IMR-90 (cell line): ENCODE results near the gene POLR2J2. TPM values are rescaled to one million over a fixed set of nuclear protein-coding genes. Genes with fewer than 3 reads are reported as not detected.
"Not testable (repeated sequence)": the region's sequence is repeated elsewhere in the genome, so short reads cannot be mapped to it uniquely, and the experiment has no call there.

Experiments used
- ATAC-seq: fragments of 200-7000 bp; cut with Tn5 transposase; 2 replicates; pipeline ENCODE4 v1.9.1; 2020; ENCODE audit warnings: low read depth, mild to moderate bottlenecking, moderate library complexity
- BruUV-seq: library from RNA; stranded (reverse); fragments of 400-500 nt; replicated peaks from 2 replicates; lab custom pipeline; 2021; lab: Mats Ljungman, UMichigan
- CTCF ChIA-PET: fragments of 300-600 bp; formaldehyde crosslinking; extraction: SDS; loops from one replicate; lab custom pipeline; 2021; ENCODE audit warnings: antibody characterized with exemption; lab: Yijun Ruan, JAX
- POLR2A ChIA-PET: fragments of 300-600 bp; sonication (Branson Sonifier 250); formaldehyde crosslinking; loops from one replicate; lab custom pipeline; 2022; ENCODE audit warnings: antibody characterized with exemption; ENCODE audit not compliant: unreplicated experiment; lab: Charles Lee
- DNase-seq: peaks from one replicate; pipeline ENCODE4 v3.0.0; 2013
- H2AFZ ChIP-seq: replicated peaks from 2 replicates; pipeline ENCODE3; 2013; ENCODE audit warnings: low read length, mild to moderate bottlenecking; ENCODE audit not compliant: poor library complexity
- H2AK5ac ChIP-seq: 2 replicates; pipeline ENCODE4 v1.6.1; 2013; ENCODE audit warnings: low read depth, low read length, inconsistent platforms
- H2AK9ac ChIP-seq: replicated peaks from 2 replicates; pipeline ENCODE3; 2013; ENCODE audit warnings: mild to moderate bottlenecking, low read depth, low read length, moderate library complexity; ENCODE audit not compliant: poor library complexity
- H2BK120ac ChIP-seq: 2 replicates; pipeline ENCODE4 v1.6.1; 2013; ENCODE audit warnings: low read depth, low read length, inconsistent platforms
- H2BK15ac ChIP-seq: 3 replicates; pipeline ENCODE4 v1.6.1; 2013; ENCODE audit warnings: low read depth, low read length, inconsistent platforms
- H2BK20ac ChIP-seq: 2 replicates; pipeline ENCODE4 v1.6.1; 2013; ENCODE audit warnings: low read depth, mild to moderate bottlenecking, inconsistent platforms, low read length, moderate library complexity
- H2BK5ac ChIP-seq: 2 replicates; pipeline ENCODE4 v1.6.1; 2013; ENCODE audit warnings: mild to moderate bottlenecking, low read depth, low read length, inconsistent platforms; ENCODE audit not compliant: poor library complexity, severe bottlenecking
- H3K14ac ChIP-seq: replicated peaks from 2 replicates; pipeline ENCODE4 v1.6.1; 2013; ENCODE audit warnings: low read depth, low read length, inconsistent platforms
- H3K18ac ChIP-seq: 2 replicates; pipeline ENCODE4 v1.6.1; 2013; ENCODE audit warnings: low read depth, low read length, control low read depth
- H3K23ac ChIP-seq: 2 replicates; pipeline ENCODE4 v1.6.1; 2013; ENCODE audit warnings: low read depth, low read length, inconsistent platforms
- H3K27ac ChIP-seq: 2 replicates; pipeline ENCODE4 v1.5.1; 2013; ENCODE audit warnings: mild to moderate bottlenecking, control low read depth, low read length; ENCODE audit not compliant: insufficient read depth
- H3K27me3 ChIP-seq: 2 replicates; pipeline ENCODE4 v1.6.1; 2013; ENCODE audit warnings: low read length; ENCODE audit not compliant: control insufficient read depth, insufficient read depth
- H3K36me3 ChIP-seq: 2 replicates; pipeline ENCODE4 v1.6.1; 2013; ENCODE audit warnings: low read length, mixed read lengths; ENCODE audit not compliant: control insufficient read depth, insufficient read depth
- H3K4ac ChIP-seq: 2 replicates; pipeline ENCODE4 v1.6.1; 2013; ENCODE audit warnings: low read depth, low read length, inconsistent platforms
- H3K4me1 ChIP-seq: 2 replicates; pipeline ENCODE4 v1.6.1; 2013; ENCODE audit warnings: low read length, mixed read lengths; ENCODE audit not compliant: control insufficient read depth, insufficient read depth
- H3K4me2 ChIP-seq: 2 replicates; pipeline ENCODE4 v1.6.1; 2013; ENCODE audit warnings: low read depth, mild to moderate bottlenecking, control low read depth, low read length, moderate library complexity
- H3K4me3 ChIP-seq: 2 replicates; pipeline ENCODE4 v1.5.1; 2013; ENCODE audit warnings: low read depth, mild to moderate bottlenecking, control low read depth, low read length, moderate library complexity; ENCODE audit not compliant: insufficient read depth
- H3K56ac ChIP-seq: 2 replicates; pipeline ENCODE4 v1.6.1; 2013; ENCODE audit warnings: low read length, inconsistent platforms; ENCODE audit not compliant: insufficient read depth; ENCODE audit errors: extremely low read depth
- H3K79me1 ChIP-seq, 2 experiments: 2 replicates each; pipeline ENCODE4 v1.6.1; 2013; ENCODE audit warnings: low read length in 2 of 2, inconsistent platforms in 1 of 2, low read depth in 1 of 2
- H3K9ac ChIP-seq: 2 replicates; pipeline ENCODE4 v1.6.1; 2013; ENCODE audit warnings: low read depth, low read length, control low read depth
- H3K9me1 ChIP-seq: 2 replicates; pipeline ENCODE4 v1.6.1; 2013; ENCODE audit warnings: low read length, inconsistent platforms; ENCODE audit not compliant: insufficient read depth
- H3K9me3 ChIP-seq: 2 replicates; pipeline ENCODE4 v1.6.1; 2013; ENCODE audit warnings: low read length; ENCODE audit not compliant: control insufficient read depth, insufficient read depth
- H4K20me1 ChIP-seq: 2 replicates; pipeline ENCODE4 v1.6.1; 2013; ENCODE audit warnings: low read length, inconsistent platforms; ENCODE audit not compliant: insufficient read depth
- H4K5ac ChIP-seq: 2 replicates; pipeline ENCODE4 v1.6.1; 2013; ENCODE audit warnings: mild to moderate bottlenecking, low read depth, low read length, control low read depth
- H4K8ac ChIP-seq, 2 experiments: 2 replicates each; pipeline ENCODE4 v1.6.1; 2013; ENCODE audit warnings: low read depth in 2 of 2, low read length in 2 of 2, control low read depth in 1 of 2, inconsistent platforms in 1 of 2
- H4K91ac ChIP-seq: 2 replicates; pipeline ENCODE4 v1.6.1; 2013; ENCODE audit warnings: low read depth, low read length, inconsistent platforms; ENCODE audit not compliant: insufficient read depth
- WGBS, 2 experiments: methylation state at CpG; one replicate each; pipeline versions ENCODE4 v1.1.5 to v1.1.7; 2013; ENCODE audit warnings: missing lambda C conversion rate in 2 of 2; ENCODE audit not compliant: insufficient read length in 1 of 2; ENCODE audit errors: extremely low coverage in 2 of 2; 5-methylcytosine and 5-hydroxymethylcytosine counted together
- dilution Hi-C: fragments of 300-500 bp; cut with HindIII; formaldehyde crosslinking; loops from one replicate; pipeline ENCODE4 v1.14.3; 2018; ENCODE audit warnings: low sequenced_read_pairs; ENCODE audit not compliant: unreplicated experiment
- in situ Hi-C: fragments of 300-500 bp; cut with MboI; formaldehyde crosslinking; loops from 3 replicates; pipeline ENCODE4 v1.14.3; 2019; ENCODE audit warnings: low sequenced_read_pairs, inconsistent platforms, mixed read lengths
- intact Hi-C: fragments of 100-400 bp; cut with micrococcal nuclease; formaldehyde crosslinking; loops from 2 replicates; pipeline ENCODE4 v1.10.0; 2022
- polyA plus RNA-seq, 3 experiments: library from polyadenylated mRNA; depleted of rRNA; stranded (reverse); fragments of >200 nt; gene quantifications; 2 replicates each; pipeline ENCODE4 v1.2.3, GENCODE V29; 2012; ENCODE audit warnings: low replicate concordance in 1 of 3
- total RNA-seq: library from RNA; depleted of rRNA; stranded (reverse); fragments of >200 nt; gene quantifications from 2 replicates; pipeline ENCODE4 v1.2.3, GENCODE V29; 2012

Gene POLR2J2
- total and polyA plus RNA-seq, 2 of the 4 experiments (the other 2 are of a cell fraction) = 1.3 to 1.6 TPM

GRCh38 chr7:102682560-102682959, 11.1 kb upstream of the POLR2J2 start:
- H3K4me2 ChIP-seq, H4K20me1 ChIP-seq, ATAC-seq, H3K18ac ChIP-seq, H3K9me3 ChIP-seq, H3K9me1 ChIP-seq, H3K4me1 ChIP-seq, H3K27ac ChIP-seq, H3K27me3 ChIP-seq, H3K56ac ChIP-seq, dilution Hi-C loops, DNase-seq, CTCF ChIA-PET, H2BK20ac ChIP-seq, H3K36me3 ChIP-seq, H3K23ac ChIP-seq, H3K4me3 ChIP-seq, H3K9ac ChIP-seq, H2BK5ac ChIP-seq, H4K91ac ChIP-seq, in situ Hi-C loops, H2BK120ac ChIP-seq, POLR2A ChIA-PET, H3K79me1 ChIP-seq, BruUV-seq, H2AFZ ChIP-seq, intact Hi-C loops, H4K8ac ChIP-seq, H3K14ac ChIP-seq, H2AK5ac ChIP-seq, H4K5ac ChIP-seq, H2BK15ac ChIP-seq, H2AK9ac ChIP-seq, H3K4ac ChIP-seq: not testable (repeated sequence)
- WGBS, 2 experiments = no CpG with 5 or more reads among the region's 5 CpGs

GRCh38 chr7:102680780-102681179, 9.3 kb upstream of the POLR2J2 start:
- ATAC-seq, H3K4me3 ChIP-seq, H4K91ac ChIP-seq, in situ Hi-C loops, H3K9ac ChIP-seq, H3K23ac ChIP-seq, H4K8ac ChIP-seq, DNase-seq, POLR2A ChIA-PET, H3K14ac ChIP-seq, H3K27ac ChIP-seq, H3K18ac ChIP-seq, intact Hi-C loops, CTCF ChIA-PET, H3K4me1 ChIP-seq, H3K9me1 ChIP-seq, H2AFZ ChIP-seq, H3K56ac ChIP-seq, dilution Hi-C loops, H3K79me1 ChIP-seq, H2BK20ac ChIP-seq, H2BK15ac ChIP-seq, H3K36me3 ChIP-seq, H2BK5ac ChIP-seq, H3K4ac ChIP-seq, BruUV-seq, H3K4me2 ChIP-seq, H3K27me3 ChIP-seq, H3K9me3 ChIP-seq, H2BK120ac ChIP-seq, H4K5ac ChIP-seq, H2AK5ac ChIP-seq, H4K20me1 ChIP-seq, H2AK9ac ChIP-seq: not testable (repeated sequence)
- WGBS, 2 experiments = no CpG with 5 or more reads among the region's 5 CpGs
